SH-SY5Y (cell line): ENCODE measurements around the gene OR56A5.

Source experiments
- GATA2 ChIP-seq: IDR thresholded peaks from 2 replicates; pipeline ENCODE4 v1.6.1; 2011; ENCODE audit warnings: mild to moderate bottlenecking, low read depth, low read length
- GATA3 ChIP-seq: IDR thresholded peaks from 2 replicates; pipeline ENCODE4 v1.6.1; 2011; ENCODE audit warnings: low read depth, mild to moderate bottlenecking, low read length, moderate library complexity

The OR56A5 gene, protein sequence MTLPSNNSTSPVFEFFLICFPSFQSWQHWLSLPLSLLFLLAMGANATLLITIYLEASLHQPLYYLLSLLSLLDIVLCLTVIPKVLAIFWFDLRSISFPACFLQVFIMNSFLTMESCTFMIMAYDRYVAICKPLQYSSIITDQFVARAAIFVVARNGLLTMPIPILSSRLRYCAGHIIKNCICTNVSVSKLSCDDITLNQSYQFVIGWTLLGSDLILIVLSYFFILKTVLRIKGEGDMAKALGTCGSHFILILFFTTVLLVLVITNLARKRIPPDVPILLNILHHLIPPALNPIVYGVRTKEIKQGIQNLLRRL

DNA sequence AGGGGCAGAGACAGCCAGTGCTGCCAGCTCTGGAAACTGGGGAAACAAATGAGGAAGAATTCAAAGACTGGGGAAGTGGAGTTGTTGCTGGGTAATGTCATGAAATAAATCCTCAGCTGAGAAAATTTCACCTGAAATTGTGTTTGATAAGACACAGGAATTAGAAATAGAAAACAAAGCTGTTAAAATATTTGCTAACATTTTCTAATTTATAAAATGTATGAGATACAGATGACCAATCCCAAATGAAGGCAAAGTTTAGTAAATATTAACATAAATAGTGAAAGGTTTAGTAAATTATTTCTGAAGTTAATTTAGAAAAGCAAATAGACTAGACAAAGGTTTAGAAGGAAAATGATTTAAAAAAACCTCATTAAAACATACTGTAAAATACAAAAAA is at the start of gene OR56A5:
OR56A5 (minus strand) TSS at position 101 of the 400 bp plus-strand sequence; CDS start at position 101, 0 bp downstream.
- TF ChIP-seq GATA2 (no peak), GATA3 (no peak)

DNA sequence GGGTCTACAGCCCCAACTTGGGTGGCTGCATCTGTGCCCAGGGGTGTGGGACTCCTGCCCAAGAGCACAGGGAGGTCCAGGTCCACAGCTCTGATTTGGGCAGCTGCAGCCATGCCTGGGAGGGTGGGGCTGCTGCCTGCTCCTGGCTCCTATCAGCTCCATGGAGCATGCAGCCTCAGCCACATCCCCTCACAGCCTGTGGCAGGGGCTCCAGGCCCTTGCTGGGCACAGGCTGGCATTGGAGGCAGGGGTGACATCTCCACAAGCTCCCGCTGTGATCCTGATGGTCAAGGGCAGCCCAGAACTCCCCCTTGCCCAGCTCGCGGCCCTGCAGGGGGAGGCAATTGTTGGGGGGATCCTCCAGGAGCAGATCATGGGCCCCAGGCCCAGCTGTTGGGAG is 44.7 kb upstream of the OR56A5 start:
- TF ChIP-seq GATA3 = no peak
- no peak for TF ChIP-seq GATA2

DNA sequence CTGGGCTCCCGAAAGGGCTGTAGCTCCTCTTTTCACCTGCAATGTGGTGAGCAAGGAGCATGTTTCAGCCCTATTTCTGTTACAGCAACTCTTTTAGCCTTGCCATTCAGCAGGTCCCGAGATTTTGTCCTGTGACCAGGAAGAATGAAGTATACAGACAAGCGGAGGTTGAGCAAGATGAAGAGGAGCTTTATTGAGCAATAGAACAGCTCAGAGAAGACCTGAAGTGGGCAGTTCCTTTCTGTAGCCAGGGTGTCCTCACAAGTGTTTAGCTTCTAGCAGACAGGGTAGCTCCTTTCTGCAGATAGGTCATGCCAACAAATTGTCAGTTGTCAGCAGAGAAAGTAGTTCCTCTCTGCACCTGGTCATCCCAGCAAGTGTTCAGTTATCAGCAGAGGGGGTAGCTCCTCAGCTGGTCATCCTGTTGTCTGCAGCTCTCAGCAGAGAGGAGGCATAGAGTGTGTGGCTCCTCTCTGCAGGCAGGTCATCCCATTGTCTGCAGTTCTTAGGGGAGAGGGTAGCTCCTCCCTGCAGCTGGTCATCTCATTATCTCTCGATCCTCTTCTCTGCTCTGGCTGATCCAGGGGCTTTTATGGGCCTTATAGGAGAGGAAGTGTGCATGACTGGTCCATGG is 43.9 kb upstream of the OR56A5 start:
- TF ChIP-seq GATA2 = no peak
- no peak for TF ChIP-seq GATA3

DNA sequence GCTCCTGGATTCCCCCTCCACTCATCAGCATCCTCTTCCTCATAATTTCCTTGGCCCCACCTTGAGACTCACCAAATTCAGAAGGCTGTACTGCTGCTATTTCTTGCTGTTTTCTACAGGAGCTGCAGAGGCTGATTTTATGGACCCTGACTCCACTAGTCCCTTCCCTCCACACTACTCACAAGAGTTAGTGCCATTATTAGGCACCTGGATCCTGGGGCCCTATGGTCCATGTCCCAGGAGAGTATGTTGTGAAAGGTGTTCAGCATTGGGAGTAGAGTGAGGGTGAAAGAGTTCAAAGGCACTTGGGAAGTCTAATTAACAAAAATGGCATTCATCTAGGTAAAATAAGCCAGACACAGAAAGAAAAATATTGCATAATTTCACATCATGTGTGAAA is 38.6 kb upstream of the OR56A5 start, which contains the start of gene OR56A4:
OR56A4 (minus strand) TSS at position 101 of the 400 bp plus-strand sequence. CDS start 3,954 bp downstream, outside the sequence.
- TF ChIP-seq GATA2 (no peak), GATA3 (no peak)

DNA sequence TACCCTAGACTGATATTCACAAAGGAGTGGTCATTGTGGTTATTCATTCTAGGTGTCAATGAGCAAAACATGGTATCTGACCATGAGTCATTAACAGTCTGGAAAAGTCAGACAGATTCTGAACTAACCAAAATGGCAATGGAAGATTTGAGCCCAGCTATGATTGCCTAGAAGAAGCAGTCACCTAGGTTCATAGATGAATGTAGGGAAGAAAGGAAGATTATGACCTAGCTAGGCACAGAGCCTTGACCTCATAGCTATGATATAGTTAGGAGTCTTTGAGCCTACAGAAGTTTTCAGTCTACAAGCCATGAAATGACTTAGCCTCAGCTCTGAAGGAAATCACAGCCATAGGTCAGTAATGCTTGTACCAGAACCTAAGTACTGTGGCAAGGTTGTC is 38.1 kb upstream of the OR56A5 start:
- TF ChIP-seq GATA2 (no peak), GATA3 (no peak)

DNA sequence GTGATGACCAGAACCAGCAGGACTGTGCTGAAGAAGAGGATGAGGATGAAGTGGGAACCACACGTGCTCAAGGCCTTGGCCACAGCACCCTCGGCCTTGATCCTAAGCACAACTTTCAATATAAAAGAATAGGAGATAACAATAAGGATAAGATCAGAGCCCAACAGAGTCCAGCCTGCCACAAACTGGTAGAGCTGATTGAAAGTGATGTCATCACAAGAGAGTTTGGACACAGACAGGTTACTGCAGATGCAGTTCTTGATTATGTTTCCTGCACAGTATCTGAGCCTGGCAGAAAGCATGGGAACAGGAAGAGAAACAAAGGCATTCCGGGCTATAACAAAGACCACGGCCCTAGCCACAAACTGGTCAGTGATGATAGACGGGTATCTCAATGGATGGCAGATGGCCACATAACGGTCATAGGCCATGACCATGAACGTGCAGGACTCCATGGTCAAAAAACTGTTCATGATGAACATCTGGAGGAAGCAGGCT is 34.0 kb upstream of the OR56A5 start:
- TF ChIP-seq GATA2 (no peak), GATA3 (no peak)

DNA sequence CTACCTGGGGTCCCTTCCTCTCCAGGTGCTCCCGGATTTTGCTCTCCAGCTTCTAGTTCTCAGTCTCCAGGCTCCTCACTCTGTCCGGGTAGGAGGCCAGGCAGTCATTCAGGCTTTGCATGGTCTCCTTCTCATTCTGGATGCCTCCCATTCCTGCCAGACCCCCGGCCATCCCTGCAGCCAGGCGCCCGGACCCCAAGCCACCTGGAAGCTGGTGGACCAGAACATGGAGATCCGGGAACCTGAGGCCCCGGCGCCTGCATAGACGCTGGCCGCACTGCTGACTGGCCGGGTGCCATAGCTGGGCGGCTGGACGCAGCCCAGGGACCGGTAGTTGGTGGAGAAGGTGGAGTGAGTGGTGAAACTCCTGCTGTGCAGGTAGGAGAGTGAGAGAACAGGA is 26.5 kb upstream of the OR56A5 start:
- TF ChIP-seq GATA2 (no peak), GATA3 (no peak)

DNA sequence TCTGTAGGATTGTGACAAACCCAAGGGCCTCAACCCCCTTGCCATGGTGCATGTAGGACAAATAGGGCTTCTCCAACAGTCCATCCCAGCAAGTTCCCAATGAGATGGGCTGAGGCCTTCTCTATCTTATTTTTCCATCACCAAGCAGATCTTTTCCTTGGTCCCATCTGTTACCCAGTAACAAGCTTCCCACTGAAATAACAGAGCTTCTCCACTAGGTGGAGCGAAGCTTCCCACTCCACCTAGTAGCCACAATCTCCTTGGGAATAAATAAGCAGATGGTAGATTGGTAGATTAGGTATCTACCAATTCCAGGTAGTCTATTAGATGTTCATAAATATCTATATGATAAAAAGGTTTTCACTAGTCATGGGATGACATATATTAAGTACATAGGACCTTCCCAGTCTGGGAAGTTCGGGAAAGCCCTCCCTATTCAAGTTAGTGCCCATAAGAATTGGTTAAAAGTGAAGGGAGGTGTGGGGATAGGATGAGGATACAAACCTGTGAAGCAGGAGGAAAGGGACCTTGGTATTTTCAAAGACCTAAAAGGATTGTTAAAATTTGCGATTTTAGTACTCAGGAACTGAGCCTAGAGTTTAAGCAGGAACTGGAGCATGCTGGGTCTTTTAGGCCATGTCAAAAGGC is 24.4 kb upstream of the OR56A5 start:
- no peak for TF ChIP-seq GATA2
- TF ChIP-seq GATA3 = no peak

DNA sequence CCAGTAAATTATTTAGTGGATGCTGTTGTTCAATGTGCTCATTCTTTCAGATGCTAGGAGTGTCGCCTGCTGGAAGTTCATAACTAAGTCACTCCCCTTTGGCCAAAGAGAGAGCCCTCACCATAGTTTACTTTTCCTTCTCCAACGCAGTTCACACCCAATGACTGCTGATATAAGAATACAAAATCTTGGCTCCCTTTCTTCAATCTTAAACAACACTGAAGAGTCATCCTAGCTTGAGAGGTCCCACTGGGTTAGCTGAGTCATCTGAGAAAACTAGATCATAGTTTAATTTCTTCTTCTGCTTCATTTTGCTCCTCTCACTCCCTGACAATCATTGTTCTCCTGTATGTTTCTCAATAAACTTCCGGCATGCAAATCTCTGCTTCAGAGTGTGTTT is 23.9 kb upstream of the OR56A5 start:
- TF ChIP-seq GATA3 = no peak
- TF ChIP-seq GATA2 = no peak

DNA sequence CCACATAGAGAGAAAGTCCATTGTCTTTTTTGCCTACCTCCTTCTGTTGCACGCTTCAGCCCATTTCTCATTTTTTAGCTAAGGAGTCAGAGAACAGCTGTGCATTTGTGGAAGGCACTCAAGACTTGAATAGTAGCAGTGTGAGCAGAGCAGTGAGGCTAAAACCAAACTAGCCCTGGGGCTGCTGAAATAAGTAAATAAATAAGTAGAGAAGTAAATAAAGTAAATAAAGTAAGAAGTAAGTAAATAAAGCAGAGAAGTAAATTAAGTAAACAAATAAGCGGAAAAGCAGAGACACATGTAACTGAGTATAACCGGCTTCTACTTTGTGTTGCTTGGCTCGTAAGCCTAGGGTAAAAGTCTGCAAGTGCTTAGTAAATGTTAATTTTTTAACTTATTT is 20.9 kb upstream of the OR56A5 start:
- TF ChIP-seq GATA3 (no peak), GATA2 (no peak)

DNA sequence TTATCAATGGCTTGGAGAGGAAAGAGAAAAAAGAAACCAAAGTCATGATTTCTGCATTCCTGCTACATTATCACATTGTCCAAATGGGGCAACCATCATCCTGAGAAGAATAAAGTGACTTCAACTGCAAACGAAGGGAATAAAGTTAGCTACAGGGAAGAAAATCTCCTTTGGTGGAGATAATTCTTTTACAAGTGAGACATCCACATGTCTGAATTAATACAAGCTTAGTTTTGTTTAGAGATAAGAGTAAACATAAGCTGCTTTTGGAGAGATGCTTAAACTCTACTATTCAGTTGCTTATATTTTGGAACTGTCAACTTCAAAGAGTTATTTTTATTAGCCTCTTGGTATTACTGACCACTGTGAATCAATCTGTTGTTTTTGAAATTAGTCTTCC is 18.6 kb upstream of the OR56A5 start, which contains the start of gene OR52L1:
OR52L1 (minus strand) TSS at position 101 of the 400 bp plus-strand sequence; CDS start at position 46, 55 bp downstream.
- TF ChIP-seq GATA3 = no peak
- no peak for TF ChIP-seq GATA2

DNA sequence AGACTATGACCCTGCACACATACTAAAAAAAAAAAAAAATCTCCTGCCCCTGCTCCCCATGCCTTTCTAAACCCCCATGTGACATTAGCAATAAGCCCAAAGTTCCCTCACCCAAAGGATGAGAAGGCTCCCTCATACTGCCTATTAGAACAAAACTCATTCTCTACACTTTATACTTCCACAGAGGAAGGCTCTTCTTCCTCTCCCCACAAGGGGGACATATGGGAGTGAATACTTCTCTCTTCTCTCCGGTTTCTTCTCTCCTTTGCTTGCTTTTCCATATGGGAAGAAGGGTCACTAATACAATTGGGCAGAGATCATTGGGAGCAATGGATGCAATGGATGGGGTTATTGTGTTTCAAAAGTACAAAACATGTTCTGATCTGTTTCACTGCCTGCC is 15.1 kb upstream of the OR56A5 start:
- TF ChIP-seq GATA2 (no peak), GATA3 (no peak)

DNA sequence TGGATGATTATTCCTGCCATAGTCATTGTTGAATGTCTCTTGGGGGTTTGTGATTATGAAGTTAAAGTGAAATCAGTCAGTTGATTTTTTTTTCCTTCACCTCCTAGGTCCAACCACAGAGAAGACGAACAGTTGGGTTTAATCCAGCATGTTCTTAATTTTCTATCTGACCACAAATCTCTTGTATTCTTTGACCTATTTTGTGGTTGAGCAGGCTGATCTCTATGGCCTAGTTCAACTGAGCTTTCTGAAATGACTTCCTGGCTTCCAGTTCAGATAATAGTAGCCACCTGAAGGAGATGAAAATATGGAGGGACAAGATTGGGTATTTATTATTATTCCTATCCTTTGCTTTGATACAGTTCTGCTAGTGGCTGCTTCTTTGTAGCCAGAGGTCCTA is 5.2 kb upstream of the OR56A5 start:
- no peak for TF ChIP-seq GATA2
- TF ChIP-seq GATA3 = no peak

DNA sequence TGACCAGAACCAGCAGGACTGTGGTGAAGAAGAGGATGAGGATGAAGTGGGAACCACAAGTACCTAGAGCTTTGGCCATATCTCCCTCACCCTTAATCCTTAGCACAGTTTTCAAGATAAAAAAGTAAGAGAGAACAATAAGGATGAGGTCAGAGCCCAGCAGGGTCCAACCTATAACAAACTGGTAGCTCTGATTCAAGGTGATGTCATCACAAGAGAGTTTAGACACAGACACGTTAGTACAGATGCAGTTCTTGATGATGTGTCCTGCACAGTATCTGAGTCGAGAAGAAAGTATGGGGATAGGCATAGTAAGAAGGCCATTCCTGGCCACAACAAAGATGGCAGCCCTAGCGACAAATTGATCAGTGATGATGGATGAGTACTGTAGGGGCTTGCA is 586 bp downstream of the OR56A5 start:
- TF ChIP-seq GATA3 = no peak

DNA sequence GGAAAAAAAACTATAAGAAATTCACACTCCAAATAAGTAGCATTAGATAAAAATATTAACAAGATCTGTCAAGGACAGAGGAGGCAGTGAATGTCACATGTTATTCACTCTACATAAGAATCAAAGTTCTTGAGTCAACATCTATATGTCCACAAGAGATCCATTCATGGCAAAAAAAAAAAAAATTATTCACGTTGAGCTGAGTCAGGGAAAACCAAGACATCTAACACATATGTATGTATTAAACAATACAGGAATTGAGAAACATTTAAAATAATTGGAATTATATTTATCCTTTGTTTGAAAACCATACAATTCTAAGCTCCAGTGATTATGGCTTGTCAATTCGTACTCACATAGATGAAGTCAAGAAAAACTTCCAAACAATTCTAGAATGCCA is 1.3 kb downstream of the OR56A5 start:
- TF ChIP-seq GATA2 (no peak), GATA3 (no peak)

DNA sequence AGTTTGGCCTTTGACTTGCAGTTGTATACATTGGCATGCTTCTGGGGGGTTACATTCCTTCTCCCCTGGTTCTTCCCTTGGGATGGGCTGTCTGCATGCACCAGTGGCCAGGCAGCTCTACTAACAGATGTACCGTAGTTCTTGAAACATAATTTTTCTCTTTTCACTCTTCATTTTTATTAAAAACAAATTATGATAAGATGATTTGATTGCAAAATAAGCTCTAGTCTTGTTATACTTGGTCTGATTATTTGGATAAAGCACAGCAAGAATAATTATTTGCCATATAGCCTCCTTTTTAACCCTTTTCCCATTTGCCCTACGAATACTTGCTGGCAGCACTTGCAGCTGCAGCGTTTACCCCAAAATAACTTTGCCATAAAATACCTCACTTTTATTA is 12.7 kb downstream of the OR56A5 start:
- no peak for TF ChIP-seq GATA3
- no peak for TF ChIP-seq GATA2
